Thymus (tissue), 11 donors: ENCODE measurements around the gene GAB4. TPM values are rescaled to one million over a fixed set of nuclear protein-coding genes. Genes with fewer than 3 reads are reported as not detected.
"Not testable (repeated sequence)": the region's sequence is repeated elsewhere in the genome, so short reads cannot be mapped to it uniquely, and the experiment has no call there.

ENCODE experiments used
- DNase-seq, 9 donors: peaks; one replicate each; pipeline ENCODE4 v3.0.0-alpha.2; 2013; ENCODE audit warnings: low spot score in 9 of 9, low read depth in 6 of 9, missing footprints in 1 of 9
- H3K27ac ChIP-seq, 2 donors: one replicate each; pipeline ENCODE4 v1.5.1; 2013; ENCODE audit warnings: control low read depth in 1 of 2, low read depth in 1 of 2, low read length in 1 of 2, mild to moderate bottlenecking in 1 of 2, moderate library complexity in 1 of 2
- H3K27me3 ChIP-seq, 2 donors: one replicate each; pipeline ENCODE4 v1.5.1; 2013; ENCODE audit warnings: low read length in 1 of 2; ENCODE audit not compliant: control insufficient read depth in 2 of 2, insufficient read depth in 1 of 2
- H3K36me3 ChIP-seq, 2 donors: one replicate each; pipeline ENCODE4 v1.5.1; 2013; ENCODE audit warnings: low read length in 1 of 2, mild to moderate bottlenecking in 1 of 2, moderate library complexity in 1 of 2; ENCODE audit not compliant: control insufficient read depth in 2 of 2, insufficient read depth in 2 of 2
- H3K4me1 ChIP-seq, 2 donors: one replicate each; pipeline ENCODE4 v1.5.1; 2013; ENCODE audit warnings: low read length in 2 of 2; ENCODE audit not compliant: control insufficient read depth in 2 of 2, insufficient read depth in 2 of 2
- H3K4me3 ChIP-seq, 2 donors: one replicate each; pipeline ENCODE4 v1.5.1; 2013; ENCODE audit warnings: low read length in 2 of 2, control low read depth in 1 of 2, mild to moderate bottlenecking in 1 of 2
- H3K9me3 ChIP-seq, 2 donors: one replicate each; pipeline ENCODE4 v1.5.1; 2013; ENCODE audit warnings: low read length in 1 of 2, mild to moderate bottlenecking in 1 of 2; ENCODE audit not compliant: control insufficient read depth in 2 of 2, insufficient read depth in 1 of 2
- WGBS: extraction: QIAGEN DNeasy Blood & Tissue Kit; methylation state at CpG from one replicate; pipeline ENCODE4 v1.1.7; 2013; 5-methylcytosine and 5-hydroxymethylcytosine counted together
- polyA plus RNA-seq: library from polyadenylated mRNA; stranded (reverse); fragments of 200-250 nt; gene quantifications from one replicate; pipeline ENCODE4 v1.2.3, GENCODE V29; 2013
- total RNA-seq: library from RNA; stranded (reverse); fragments of 120-200 nt; gene quantifications from one replicate; pipeline ENCODE4 v1.2.4, GENCODE V29; 2013
- donor health status: healthy.

Gene GAB4
- total and polyA plus RNA-seq, 2 donors, result under 0.01 to 0.02 TPM

GRCh38 chr22:17035976-17036841, 28.2 kb upstream of the GAB4 start:
- WGBS, result 25% methylated on average over 56 of the region's 56 CpGs
- DNase-seq, H3K9me3 ChIP-seq, H3K36me3 ChIP-seq, H3K27ac ChIP-seq, H3K4me1 ChIP-seq: not testable (repeated sequence)
- Histone ChIP-seq H3K27me3 (peaks cover 4 to 20% of the 10 kb centered on the region in 2 donors), H3K4me3 (peak overlapping the region in 1 of 2 donors; percentile 19)

DNA sequence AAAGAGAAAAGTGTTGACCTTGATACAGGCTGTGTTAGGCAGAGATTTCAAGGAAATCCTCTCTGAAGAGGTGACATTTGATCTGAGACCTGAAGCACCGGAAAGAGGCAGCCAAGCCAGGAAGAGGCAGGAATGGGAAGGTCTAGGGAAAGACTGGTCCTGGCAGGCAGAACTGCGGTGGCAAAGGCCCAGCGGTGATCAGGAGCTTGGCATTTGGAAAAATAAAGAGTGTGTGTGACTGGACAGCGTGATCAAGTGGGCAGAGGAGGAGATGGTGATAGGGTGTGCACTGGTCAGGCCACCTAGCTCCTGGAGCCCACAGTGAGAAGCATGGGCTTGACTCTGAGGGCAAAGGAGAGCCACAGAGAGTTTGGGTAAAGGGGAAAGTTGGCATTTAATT, 27.2 kb upstream of the GAB4 start:
- Histone ChIP-seq H3K27ac (no peak overlapping the region), H3K9me3 (no peaks in the 10 kb centered on the region), H3K4me3 (no peak overlapping the region), H3K4me1 (no peaks in the 10 kb centered on the region), H3K27me3 (peaks cover 4 to 20% of the 10 kb centered on the region in 2 donors), H3K36me3 (no peaks in the 10 kb centered on the region)
- WGBS, result 94% methylated on average over 4 of the region's 4 CpGs
- DNase-seq, result no peak

- H3K27me3 ChIP-seq, result peaks cover 4 to 20% of the 10 kb centered on the region in 2 donors
- H3K4me1 ChIP-seq, H3K9me3 ChIP-seq, H3K4me3 ChIP-seq, DNase-seq, H3K27ac ChIP-seq, H3K36me3 ChIP-seq: not testable (repeated sequence)
- 98% methylated on average over 2 of the region's 2 CpGs for WGBS
These were observed 26.5 kb upstream of the GAB4 start for GRCh38 chr22:17034532-17034931.

GRCh38 chr22:17032277-17032676, 24.3 kb upstream of the GAB4 start:
- peaks cover 1 to 17% of the 10 kb centered on the region in 2 donors for H3K27me3 ChIP-seq
- not testable (repeated sequence) for DNase-seq, H3K27ac ChIP-seq, H3K9me3 ChIP-seq, H3K36me3 ChIP-seq, H3K4me3 ChIP-seq, H3K4me1 ChIP-seq
- 95% methylated on average over 2 of the region's 2 CpGs for WGBS

- DNase-seq, H3K27me3 ChIP-seq, H3K36me3 ChIP-seq, H3K9me3 ChIP-seq, H3K4me1 ChIP-seq, H3K4me3 ChIP-seq, H3K27ac ChIP-seq: not testable (repeated sequence)
- WGBS, result 71% methylated on average over 5 of the region's 5 CpGs
These were observed 16.4 kb upstream of the GAB4 start for GRCh38 chr22:17024380-17024779.

- H3K4me3 ChIP-seq, H3K4me1 ChIP-seq, DNase-seq, H3K27ac ChIP-seq, H3K36me3 ChIP-seq, H3K27me3 ChIP-seq, H3K9me3 ChIP-seq: not testable (repeated sequence)
- WGBS, result 89% methylated on average over 6 of the region's 6 CpGs
These were observed 7.5 kb upstream of the GAB4 start for GRCh38 chr22:17015552-17015951.

DNA sequence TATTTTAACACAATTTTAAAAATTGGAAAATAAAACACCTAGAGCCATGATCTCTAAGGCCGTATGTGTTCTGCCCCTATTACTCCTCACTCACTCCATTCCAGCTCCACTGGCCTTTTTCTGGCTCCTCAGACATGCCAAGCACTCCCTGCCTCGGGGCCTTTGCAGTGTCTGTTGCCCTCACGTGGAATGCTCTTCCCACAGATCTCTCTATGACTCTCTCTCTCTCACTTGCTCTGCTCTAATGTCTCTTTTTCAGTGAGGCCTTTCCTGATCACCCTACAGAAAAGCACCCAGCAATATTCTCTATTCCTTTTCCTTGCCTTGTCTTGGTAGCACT, 6.0 kb upstream of the GAB4 start:
- not testable (repeated sequence) for H3K27ac ChIP-seq, DNase-seq, H3K36me3 ChIP-seq, H3K27me3 ChIP-seq, H3K4me1 ChIP-seq, H3K9me3 ChIP-seq, H3K4me3 ChIP-seq
- 87% methylated on average over 3 of the region's 3 CpGs for WGBS

DNA sequence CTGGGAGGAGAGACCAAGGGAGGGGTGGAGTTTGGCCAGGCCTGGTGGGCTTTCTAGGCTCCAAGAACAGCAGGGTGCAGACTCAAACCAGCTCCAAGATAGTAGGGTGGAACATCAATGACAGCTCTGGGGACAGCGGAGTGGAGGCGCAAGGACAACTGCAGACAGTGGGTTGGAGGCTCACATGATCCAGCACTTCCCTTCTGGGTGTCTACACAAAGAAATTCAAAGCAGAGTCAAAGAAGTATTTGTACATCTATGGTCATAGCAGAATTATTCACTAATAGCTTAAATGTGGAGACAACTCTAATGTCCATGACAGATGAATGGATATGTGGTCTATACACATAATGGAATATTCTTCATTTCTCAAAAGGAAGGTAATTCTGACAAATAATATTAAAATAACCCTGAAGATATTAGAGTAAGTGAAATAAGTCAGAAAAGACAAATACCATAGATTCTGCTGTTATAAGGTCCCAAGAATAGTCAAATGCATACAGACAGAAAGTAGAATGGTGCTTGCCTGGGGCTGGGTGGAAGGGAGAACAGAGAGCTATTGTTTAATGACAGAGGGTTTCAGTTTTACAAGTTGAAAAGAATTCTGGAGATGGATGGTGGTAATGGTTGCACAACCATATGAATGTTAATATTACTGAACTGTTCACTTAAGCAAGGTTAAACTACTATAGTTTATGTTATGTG, 5.5 kb upstream of the GAB4 start:
- 100% methylated on average over 2 of the region's 2 CpGs for WGBS
- Histone ChIP-seq H3K4me3 (no peak overlapping the region), H3K27me3 (no peaks in the 10 kb centered on the region), H3K4me1 (no peaks in the 10 kb centered on the region), H3K36me3 (no peaks in the 10 kb centered on the region), H3K27ac (no peak overlapping the region), H3K9me3 (no peaks in the 10 kb centered on the region)
- DNase-seq, result no peak

GRCh38 chr22:17012267-17012666, 4.2 kb upstream of the GAB4 start:
- Histone ChIP-seq H3K9me3 (peaks cover 3% of the 10 kb centered on the region in 2 donors), H3K36me3 (no peaks in the 10 kb centered on the region), H3K4me1 (no peaks in the 10 kb centered on the region), H3K27ac (no peak overlapping the region), H3K27me3 (peaks cover 3 to 10% of the 10 kb centered on the region in 2 donors), H3K4me3 (no peak overlapping the region)
- no peak for DNase-seq
- 93% methylated on average over 4 of the region's 4 CpGs for WGBS
